Fibroblast of mammary gland (primary cell): ENCODE results near the gene GUCY1A2.

Experiments
- DNase-seq: peaks from one replicate; pipeline ENCODE4 v3.0.0-alpha.2; 2010; ENCODE audit warnings: low read depth
- H3K4me3 ChIP-seq: 2 replicates; pipeline ENCODE4 v1.5.1; 2011; ENCODE audit warnings: low read depth, mild to moderate bottlenecking, low read length, moderate library complexity; ENCODE audit not compliant: control insufficient read depth
- TF ChIP-seq, protein P1 (sequence below): conservative IDR thresholded peaks from 2 replicates; pipeline ENCODE4 v1.5.1; 2011; ENCODE audit warnings: low read depth, low read length, inconsistent platforms; ENCODE audit not compliant: control insufficient read depth, insufficient read depth

The GUCY1A2 gene

DNA sequence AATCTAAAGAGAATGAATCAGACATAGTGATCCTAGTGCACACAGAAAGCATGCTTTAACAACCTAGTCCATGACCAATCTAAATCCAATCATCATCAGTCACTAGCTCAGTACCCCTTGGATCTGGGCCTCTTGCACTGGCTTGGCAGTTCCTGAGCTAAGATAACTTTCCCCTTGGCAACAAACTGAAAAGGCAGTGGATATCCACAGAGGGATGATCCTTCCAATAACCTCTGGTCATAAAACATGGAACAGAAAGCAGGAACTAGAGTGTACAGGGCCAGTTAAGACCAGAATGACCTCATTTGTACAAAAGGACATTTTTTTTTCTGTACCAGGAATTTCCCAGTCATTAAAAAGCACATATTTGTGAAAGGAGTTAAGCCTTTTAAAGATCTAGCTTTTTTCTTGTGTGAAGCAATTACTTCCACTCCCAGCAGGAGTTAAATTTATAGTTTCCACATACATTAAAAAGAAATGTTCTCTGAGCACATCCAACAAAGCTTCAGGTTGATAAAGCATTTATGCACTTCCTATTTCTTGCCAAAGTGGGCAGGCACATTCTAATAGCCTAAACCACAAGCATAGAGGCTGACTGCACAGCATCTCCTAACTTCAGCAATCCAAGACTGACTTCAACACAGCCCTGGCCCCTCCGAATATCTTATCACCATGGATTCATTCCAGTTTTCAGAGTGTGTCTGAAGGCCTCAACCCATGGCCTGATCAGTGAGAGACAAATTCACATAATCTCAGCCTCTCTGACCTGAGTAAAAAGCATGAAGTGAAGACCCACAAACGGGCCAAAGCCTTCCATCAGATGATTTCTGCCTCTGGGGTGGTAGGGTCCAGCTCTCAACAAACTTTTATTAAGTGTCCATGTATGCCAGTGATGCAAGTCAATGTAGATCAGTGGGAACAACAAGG is 29.9 kb downstream of the GUCY1A2 start:
- no peak overlapping the region for H3K4me3 ChIP-seq
- DNase-seq, result peak; percentile 86
- TF ChIP-seq, protein P1, sequence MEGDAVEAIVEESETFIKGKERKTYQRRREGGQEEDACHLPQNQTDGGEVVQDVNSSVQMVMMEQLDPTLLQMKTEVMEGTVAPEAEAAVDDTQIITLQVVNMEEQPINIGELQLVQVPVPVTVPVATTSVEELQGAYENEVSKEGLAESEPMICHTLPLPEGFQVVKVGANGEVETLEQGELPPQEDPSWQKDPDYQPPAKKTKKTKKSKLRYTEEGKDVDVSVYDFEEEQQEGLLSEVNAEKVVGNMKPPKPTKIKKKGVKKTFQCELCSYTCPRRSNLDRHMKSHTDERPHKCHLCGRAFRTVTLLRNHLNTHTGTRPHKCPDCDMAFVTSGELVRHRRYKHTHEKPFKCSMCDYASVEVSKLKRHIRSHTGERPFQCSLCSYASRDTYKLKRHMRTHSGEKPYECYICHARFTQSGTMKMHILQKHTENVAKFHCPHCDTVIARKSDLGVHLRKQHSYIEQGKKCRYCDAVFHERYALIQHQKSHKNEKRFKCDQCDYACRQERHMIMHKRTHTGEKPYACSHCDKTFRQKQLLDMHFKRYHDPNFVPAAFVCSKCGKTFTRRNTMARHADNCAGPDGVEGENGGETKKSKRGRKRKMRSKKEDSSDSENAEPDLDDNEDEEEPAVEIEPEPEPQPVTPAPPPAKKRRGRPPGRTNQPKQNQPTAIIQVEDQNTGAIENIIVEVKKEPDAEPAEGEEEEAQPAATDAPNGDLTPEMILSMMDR, result no peak

DNA sequence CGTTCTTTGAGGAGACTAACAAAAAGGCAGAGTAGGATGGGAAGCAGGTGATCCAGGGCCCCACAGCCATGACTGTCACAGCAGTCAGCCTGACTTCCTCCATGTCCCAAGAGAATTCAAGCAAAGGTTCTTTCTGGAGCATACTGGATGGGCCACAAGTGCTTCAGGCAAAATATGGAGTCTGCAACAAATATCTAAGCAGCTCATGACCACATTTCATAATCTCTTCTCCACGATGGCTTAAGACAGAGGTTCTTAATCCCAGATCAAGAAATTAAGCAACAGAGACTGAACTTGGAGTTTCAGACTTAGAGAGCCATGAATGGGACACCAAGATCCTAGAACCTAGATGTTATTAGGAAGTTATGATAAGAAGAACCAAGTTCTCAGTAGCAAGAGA is 31.6 kb downstream of the GUCY1A2 start:
- DNase-seq, result no peak
- TF ChIP-seq, protein P1, result no peak
- H3K4me3 ChIP-seq, result no peak overlapping the region

GRCh38 chr11:106986261-106986660 is 32.0 kb downstream of the GUCY1A2 start:
- peak; percentile 75 for DNase-seq
- H3K4me3 ChIP-seq, result no peak overlapping the region
- TF ChIP-seq, protein P1, result no peak

- DNase-seq, result no peak
- no peak overlapping the region for H3K4me3 ChIP-seq
- TF ChIP-seq, protein P1, result no peak
These were observed 34.3 kb downstream of the GUCY1A2 start for GRCh38 chr11:106983991-106984390.

GRCh38 chr11:106983261-106983660 is 35.0 kb downstream of the GUCY1A2 start:
- DNase-seq, result no peak
- TF ChIP-seq, protein P1, result no peak
- H3K4me3 ChIP-seq, result no peak overlapping the region

DNA sequence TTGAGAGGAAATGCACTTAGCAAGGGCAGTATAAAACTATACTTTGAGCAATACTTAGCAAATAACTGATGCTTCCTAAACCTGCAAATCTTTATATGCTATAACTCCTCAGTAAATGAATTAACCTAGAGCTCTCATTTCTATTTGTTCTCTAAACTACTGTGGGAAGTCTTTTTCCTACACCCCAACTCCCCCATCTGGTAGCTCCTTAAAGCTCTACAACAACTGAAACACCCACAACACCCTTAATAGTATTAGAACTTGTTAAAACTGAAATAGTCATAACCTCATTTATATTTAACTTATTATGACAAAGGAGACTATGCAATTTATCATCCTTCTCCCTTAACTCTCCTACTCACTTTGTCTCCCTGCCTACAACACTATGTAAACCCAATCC is 43.4 kb downstream of the GUCY1A2 start:
- no peak overlapping the region for H3K4me3 ChIP-seq
- TF ChIP-seq, protein P1, result peak; percentile 8
- DNase-seq, result no peak
